HG03060 (cell line): ENCODE measurements around the gene PNP.
A peak's percentile ranks its signal among the peaks of the same experiment; 100 is the strongest.
"Not testable (repeated sequence)": the region's sequence is repeated elsewhere in the genome, so short reads cannot be mapped to it uniquely, and the experiment has no call there.

Experiments
- ATAC-seq: cut with Tn5 transposase; IDR thresholded peaks from one replicate; pipeline ENCODE4 v1.9.1; 2021; ENCODE audit warnings: low read depth, moderate number of reproducible peaks; ENCODE audit not compliant: unreplicated experiment

The PNP gene

GRCh38 chr14:20469242-20469889 lies at the start of gene PNP:
Gene PNP, plus strand, starts transcription at chr14:20469406. Its CDS starts 119 bp downstream, at chr14:20469525.
- peak; percentile 84 for ATAC-seq

DNA sequence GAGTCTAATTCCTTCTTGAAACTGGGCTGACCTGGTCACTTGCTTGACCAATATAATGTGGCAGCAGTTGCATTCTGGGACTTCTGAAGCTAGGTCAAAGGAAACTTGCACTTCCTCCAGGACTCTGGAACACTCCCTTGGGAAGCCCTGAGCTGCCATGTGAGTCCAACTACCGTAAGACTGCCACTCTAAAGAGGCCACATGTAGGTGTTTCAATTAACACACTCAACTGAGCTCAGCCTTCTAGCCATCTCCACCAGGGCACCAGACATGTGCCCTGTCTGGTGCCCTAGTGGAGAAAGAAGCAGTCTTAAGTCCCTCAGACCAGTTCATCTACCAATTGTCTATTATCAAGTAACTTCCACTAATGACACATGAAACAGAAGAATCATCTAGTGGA lies 49.8 kb upstream of the PNP start:
- no peak for ATAC-seq

DNA sequence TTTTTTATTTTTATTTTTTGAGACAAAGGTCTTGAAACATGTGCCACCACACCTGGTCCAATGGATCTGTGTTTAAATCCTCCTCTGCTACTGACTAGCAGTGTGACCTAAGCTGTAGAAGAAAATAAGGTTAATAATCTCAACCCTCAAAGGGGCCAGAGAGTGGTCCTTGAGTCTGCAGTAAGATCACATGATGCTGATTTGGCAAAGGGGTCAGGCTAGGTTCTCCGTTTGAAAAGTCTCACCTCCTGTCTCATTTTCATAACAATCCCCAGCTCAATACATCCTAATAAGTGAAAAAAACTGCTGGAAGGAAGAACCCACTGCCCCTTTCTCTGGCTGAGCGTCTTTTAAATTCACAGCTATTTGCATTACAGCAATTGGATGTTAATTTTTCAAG lies 47.9 kb upstream of the PNP start:
- ATAC-seq = no peak

- no peak for ATAC-seq
Measured at GRCh38 chr14:20422886-20423285, 46.3 kb upstream of the PNP start.

GRCh38 chr14:20424851-20425250 lies 44.4 kb upstream of the PNP start:
- no peak for ATAC-seq

DNA sequence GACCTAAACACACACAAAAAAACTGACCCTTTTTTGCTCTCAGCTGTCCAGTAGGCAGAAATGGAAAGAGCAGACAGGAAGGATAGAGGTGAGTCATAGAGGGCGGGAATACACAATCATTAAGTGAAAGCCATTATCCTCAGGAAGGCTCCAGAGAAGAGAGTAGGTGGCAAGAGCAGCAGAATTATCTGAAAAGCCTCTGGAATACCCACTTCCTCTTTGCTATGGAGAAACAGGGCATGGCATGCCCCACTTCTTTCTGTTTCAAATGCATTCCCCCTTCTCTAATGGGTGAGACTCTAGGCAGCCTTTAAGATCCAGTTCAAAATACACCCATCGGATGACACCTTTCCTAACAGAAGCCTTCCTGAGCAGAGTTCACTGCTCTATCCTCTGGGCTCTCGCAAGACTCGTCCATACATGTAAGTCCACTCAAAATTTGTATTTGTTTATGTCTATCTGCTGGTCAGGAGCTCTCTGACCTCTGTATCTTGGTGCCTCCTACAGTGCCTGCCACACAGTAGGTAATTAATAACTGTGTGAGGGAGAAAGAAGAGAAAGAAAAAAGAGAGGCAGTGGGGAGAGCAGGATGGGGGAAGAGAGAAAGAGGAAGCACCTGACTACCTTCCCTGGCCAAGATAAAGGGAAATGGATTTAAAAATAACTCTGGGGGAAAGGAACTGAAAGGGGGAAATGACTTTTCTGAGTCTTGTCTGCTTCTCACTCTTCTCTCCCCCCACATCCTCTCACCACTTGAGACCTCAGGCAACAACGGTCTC lies 41.8 kb upstream of the PNP start:
- ATAC-seq = peak; percentile 55

- no peak for ATAC-seq
Measured at GRCh38 chr14:20428010-20428365, 41.2 kb upstream of the PNP start.

GRCh38 chr14:20428802-20429201 lies 40.4 kb upstream of the PNP start:
- ATAC-seq = no peak

DNA sequence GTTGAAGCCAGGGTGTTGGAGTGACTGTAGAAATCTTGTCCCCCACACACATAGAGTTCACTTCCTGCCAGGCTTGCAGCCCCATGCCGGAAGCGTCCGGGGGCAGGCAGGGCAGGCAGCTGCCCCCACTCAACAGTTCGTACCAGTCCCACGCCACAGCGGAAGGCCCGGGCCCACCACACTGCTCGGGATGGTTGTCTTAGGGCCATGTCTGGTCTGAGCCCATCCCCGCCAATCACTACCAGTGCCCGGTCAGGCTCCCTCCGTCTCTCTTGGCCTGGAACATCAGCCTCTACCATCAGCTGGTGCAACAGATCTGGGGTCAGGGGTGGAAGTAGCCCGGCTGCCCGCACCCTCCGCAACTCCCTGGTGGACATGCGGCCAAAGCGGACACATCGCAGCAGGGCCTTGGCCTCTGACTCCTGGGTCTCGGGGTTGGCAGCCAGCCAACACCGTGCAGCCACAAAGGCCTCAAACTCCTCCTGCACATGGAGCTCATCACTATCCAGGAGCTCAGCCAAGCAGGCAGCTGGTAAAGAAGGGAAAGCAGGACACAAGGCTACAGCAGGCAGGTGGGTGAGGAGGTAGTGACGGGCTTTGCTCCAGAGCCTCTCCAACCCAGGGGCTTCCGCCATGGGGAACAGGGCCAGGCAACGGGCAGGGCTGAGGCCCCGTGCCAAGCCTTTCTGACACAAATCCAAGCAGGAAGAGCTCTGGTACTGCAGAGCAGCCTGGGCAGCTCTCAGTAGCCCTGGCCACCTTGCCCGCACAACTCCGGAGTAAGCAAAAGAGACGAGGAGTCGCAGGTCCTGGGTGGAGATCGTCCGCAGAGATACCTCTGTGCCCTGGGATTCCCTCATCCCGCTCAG lies 39.2 kb upstream of the PNP start:
- no peak for ATAC-seq

DNA sequence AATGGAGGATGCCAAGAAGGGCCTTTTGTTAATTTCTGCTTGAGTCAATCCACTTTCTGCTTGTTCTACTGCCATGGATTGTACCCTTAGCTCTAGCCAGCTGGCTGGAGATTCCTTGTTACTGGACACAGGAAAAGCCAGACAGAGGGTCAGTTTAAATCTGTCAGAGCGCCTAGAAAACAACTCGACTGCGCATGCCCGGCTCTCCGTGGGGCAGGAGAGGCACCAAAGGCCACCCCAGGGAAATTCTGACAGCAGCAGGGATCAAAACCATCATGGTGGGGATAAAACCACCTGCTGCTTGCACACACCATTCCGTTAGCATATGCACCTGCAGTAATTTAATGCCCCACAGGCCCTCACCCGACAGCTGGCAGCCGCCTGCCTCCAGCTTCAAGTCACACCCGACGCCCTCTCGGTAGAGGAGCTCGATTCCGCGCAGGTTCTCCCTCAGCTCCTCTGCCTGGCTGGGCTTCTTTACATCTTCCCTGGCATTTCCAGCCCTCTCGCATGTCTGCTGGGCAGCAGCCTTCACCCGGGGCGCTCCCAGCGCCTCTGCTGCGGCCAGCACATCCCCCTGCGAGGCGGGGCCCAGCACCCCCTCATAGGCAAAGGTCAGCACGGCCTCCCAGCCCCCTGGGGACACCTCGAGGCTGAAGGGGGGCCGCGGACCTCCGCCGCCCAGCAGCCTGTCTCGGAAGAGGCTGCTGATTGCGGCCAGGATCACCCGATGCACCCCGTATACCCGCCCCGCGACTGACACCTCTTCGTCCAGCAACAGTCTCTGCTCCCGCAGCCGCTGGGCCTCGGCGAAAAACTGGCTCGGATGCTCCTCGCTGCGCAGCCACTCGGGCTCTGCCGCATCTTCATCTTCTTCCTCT lies 34.3 kb upstream of the PNP start:
- ATAC-seq = no peak

DNA sequence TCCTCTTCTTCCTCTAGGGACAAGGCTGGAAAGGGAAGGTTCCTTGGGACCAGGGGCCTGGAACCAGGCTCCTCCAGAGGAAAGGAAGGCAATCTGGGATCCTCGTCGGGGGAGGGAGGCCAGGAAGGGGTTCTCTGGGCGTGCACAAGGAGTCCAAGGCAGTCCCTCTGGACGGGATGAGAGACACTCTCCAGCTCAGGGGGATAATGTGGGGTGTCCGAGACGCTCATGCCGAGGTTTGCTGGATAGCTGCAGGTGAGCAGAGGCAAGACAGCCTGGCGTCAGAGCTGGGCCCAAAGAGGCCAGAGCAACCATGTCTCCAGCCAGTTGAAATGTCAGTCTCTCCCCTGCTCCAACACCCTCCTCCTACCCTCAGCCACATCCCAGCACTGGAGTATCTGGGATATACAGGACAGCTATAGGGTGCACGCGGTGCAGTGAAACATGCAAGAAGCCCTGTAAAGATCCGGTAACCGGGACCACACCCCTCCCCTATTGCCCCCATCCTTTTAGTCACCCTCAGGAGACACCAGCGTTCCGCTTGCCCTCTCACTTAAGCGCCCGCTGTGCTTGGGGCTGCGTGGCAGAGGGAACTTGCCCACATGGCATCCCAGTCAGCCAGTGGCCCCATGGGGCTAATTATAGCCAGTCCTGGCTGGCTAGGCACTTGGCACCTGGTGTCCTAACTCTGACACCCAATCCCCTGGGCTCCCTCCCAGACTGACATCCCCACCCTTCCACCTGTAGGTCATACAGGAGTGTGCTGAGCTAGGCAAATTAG lies 33.4 kb upstream of the PNP start, which contains the start of gene KLHL33:
Gene KLHL33, minus strand, starts transcription at position 585 of the 781 bp plus-strand sequence. Its CDS starts 355 bp downstream, at position 230.
- no peak for ATAC-seq

- ATAC-seq = no peak
Measured at GRCh38 chr14:20436363-20436755, 32.8 kb upstream of the PNP start.

GRCh38 chr14:20438664-20439063 lies 30.5 kb upstream of the PNP start:
- no peak for ATAC-seq

GRCh38 chr14:20440465-20440864 lies 28.7 kb upstream of the PNP start:
- no peak for ATAC-seq

- ATAC-seq = no peak
Measured at GRCh38 chr14:20440882-20441281, 28.3 kb upstream of the PNP start.

DNA sequence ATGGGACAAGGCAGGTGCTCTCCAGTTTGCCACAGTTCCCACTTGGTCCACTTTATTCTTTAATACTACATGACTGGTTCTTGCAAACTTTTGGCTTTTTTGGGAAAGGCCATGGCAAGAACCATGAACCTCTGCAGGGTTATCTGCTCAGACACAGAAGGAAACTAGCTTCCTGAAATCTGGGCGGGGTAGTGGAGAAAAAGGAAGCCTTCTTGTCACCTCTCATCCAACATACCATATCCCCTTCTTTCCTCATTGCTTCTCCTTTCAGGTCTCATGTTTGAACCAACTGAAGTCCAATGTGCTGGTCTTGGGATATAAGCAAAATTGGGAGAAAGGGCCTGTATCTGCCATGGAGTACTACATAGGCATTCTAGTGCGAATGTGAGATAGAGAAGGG lies 27.7 kb upstream of the PNP start:
- no peak for ATAC-seq

- ATAC-seq = not testable (repeated sequence)
Measured at GRCh38 chr14:20443650-20444049, 25.6 kb upstream of the PNP start.

- no peak for ATAC-seq
Measured at GRCh38 chr14:20446889-20447288, 22.3 kb upstream of the PNP start.

DNA sequence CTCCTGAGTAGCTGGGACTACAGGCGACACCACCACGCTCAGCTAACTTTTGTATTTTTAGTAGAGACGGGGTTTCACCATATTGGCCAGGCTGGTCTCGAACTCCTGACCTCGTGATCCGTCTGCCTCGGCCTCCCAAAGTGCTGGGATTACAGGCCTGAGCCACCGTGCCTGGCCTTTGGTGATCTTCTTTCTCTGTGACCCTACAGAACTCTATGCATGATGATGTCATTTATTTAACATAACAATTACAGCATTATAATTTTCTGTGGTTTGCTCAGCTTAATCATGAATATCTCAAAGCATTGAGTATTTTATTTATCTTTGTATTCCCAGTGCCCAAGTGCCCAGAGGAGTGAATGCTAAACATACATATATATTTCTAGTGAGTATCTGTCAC lies 16.4 kb upstream of the PNP start:
- not testable (repeated sequence) for ATAC-seq
